GM12864 (cell line): ENCODE measurements around the gene PFDN2.

ENCODE experiments used
- DNase-seq: peaks from one replicate; pipeline ENCODE4 v3.0.0-alpha.2; 2011; ENCODE audit warnings: low read depth
- H3K4me3 ChIP-seq: 2 replicates; pipeline ENCODE4 v1.5.1; 2011; ENCODE audit warnings: mild to moderate bottlenecking, low read depth, low read length, control low read depth
- TF ChIP-seq, protein P1 (sequence below): IDR thresholded peaks from 2 replicates; pipeline ENCODE4 v1.5.1; 2011; ENCODE audit warnings: low read depth, mild to moderate bottlenecking, moderate library complexity, low read length, control low read depth, inconsistent platforms; ENCODE audit errors: missing control alignments

PFDN2 gene

DNA sequence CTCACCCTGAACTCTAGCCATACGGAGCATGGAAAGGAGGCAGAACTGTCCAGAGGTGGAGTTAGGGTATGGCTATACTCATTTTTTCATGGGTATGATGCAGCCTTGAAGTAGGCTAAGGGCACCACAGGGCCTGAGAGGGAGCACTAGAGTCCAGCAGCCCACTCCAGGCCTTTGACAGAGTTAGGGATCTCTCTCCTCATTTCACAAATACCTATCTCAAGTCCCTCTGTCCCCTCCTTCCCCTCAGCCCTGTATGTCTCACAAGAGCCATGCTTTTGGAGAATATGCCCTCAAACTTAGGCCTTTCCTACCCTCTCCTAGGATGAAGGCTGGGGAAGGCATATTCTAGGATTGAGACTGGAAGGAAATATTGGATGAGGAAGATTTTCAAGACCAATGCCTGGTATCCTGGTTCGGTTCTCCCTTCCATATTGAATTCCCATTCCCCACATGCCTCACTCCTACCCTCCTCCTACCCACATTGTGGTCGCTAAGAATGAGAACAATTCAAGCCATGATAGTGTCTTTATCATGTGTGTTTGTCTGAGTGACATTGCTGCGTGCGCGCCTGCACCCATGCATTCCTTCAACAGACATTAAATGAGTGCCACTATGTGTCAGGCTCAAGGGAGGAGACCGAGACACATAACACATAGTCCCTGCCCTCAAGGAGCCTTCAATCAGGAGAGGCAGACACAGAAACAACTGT lies 25.9 kb downstream of the PFDN2 start:
- no peak for DNase-seq
- H3K4me3 ChIP-seq, result no peak overlapping the region
- TF ChIP-seq, protein P1, sequence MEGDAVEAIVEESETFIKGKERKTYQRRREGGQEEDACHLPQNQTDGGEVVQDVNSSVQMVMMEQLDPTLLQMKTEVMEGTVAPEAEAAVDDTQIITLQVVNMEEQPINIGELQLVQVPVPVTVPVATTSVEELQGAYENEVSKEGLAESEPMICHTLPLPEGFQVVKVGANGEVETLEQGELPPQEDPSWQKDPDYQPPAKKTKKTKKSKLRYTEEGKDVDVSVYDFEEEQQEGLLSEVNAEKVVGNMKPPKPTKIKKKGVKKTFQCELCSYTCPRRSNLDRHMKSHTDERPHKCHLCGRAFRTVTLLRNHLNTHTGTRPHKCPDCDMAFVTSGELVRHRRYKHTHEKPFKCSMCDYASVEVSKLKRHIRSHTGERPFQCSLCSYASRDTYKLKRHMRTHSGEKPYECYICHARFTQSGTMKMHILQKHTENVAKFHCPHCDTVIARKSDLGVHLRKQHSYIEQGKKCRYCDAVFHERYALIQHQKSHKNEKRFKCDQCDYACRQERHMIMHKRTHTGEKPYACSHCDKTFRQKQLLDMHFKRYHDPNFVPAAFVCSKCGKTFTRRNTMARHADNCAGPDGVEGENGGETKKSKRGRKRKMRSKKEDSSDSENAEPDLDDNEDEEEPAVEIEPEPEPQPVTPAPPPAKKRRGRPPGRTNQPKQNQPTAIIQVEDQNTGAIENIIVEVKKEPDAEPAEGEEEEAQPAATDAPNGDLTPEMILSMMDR, result no peak

DNA sequence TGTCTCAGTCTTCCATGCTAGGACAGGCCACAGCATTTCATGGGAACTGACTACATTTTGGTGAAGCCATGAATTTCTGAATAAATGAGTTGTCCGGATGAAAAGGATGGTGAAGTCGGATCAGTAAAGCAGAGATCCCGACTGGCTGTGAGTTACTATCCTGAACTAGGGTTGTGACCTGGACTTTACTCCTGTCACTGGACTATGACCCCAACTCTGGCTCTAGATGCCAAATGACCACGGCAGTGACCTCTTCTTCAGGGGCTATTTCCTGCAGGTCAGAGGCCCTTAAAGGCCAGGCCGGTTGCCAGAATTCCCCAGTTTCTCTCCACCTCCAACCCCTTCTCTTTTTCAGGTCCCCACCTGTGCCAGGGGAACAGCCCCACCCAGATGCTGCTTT lies 26.7 kb downstream of the PFDN2 start:
- TF ChIP-seq, protein P1, result no peak

DNA sequence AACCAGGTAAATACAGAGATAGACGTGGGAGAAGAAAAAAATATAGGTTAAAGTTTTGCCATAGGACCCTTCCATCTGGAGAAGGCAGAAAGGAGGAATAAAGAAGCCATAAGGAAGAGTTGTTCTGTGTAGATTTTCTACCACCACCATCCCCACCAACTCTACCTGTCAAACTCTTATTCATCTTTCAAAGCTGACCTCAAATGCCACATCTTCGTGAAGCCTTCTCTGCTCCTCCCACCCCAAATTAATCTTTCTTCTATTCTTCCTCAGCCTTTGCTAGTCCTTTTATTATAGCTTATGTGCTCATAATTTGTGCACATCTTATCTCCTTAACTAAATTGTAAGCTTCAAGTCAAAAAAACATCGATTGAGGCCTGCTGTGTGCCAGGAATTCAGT lies 27.2 kb downstream of the PFDN2 start:
- no peak overlapping the region for H3K4me3 ChIP-seq
- no peak for DNase-seq
- TF ChIP-seq, protein P1, result no peak

More for the DNA sequence above, 26.7 kb downstream of the PFDN2 start:
- no peak overlapping the region for H3K4me3 ChIP-seq
- DNase-seq, result no peak

DNA sequence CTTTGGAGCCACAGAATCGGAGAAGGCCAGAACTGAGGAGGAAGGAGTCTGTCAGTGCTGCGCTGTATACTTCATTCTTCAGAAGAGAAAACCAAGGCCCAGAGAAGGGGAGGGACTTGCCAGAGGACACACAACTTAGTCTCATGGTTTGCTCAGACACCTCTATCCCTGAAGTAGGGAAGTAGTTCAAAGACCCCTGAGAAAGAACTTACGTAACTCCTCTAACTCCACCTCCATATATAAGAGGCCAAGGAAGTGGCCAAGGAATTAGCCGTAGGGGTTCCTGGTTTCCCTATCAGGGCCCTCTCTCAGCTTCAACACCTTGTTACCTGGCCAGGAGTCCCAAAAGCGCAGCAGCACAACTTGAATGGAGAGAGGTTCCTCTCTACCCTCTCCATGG lies 27.9 kb downstream of the PFDN2 start:
- TF ChIP-seq, protein P1, result no peak
- DNase-seq, result no peak
- no peak overlapping the region for H3K4me3 ChIP-seq

DNA sequence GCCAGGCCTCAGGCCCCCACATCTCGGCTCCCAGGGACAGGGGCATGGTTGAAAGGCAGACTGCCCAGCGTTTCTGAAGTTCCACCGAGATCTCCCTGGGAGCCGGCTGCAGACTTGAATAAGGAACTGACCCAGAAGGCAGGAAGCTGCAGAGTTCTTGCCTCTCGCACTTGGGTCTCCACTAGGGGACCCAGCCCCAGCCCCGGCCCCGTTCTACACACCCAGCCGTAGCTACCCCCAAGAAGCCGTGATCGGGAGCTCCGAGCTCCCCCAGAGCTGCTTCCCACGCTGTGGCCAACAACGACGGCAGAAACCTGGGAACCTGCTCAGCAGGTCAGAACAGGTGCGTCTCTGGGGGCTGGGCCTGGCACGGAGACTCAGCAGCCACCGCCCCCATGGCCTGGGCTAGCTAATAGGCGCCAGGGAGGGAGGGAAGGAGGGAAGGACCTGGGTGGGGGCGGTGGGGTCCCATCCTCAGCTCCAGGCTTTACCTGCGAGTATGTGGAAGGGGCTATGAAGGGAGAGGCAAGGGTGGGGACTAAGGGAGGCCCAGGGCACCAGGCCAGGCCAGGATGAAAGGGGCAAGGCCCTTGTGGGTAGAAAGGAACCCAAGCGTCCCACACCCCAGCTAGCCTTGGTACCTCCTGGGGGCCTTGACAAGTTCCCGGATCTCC lies 28.4 kb downstream of the PFDN2 start, which contains the start of gene NECTIN4:
Gene NECTIN4, minus strand, starts transcription at position 308 of the 674 bp plus-strand sequence. Its CDS starts 262 bp downstream, at position 46.
- no peak within 1 kb of the TSS for H3K4me3 ChIP-seq
- TF ChIP-seq, protein P1, result no peak
- DNase-seq, result no peak

DNA sequence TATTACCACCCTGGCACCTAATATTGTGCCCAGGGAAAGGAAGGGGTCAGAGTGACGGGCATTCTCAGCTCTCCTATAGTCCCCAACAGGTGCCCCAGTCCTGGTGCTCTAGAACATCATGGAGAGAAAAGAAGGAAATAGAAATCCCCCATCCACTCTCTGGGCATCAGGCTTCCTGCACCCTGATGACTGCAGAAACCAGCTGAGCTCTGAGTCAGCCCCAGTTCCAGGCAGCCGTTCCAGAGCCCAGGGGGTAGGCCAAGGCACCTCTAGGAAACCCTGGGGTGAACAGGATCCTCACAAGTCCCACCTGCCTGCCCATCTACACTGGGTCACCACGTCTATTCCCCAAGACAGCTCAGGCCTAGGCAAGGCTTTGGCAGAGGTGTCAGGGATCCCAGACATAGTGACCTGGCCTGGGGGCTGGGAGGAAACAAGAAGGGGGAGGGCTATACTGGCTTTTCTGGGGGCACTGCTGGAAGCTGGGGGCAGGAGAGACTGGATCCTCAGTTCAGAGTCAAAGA lies 29.2 kb downstream of the PFDN2 start:
- DNase-seq, result no peak
- no peak overlapping the region for H3K4me3 ChIP-seq
- TF ChIP-seq, protein P1, result no peak
